Lung (tissue), 12 donors: Measurements from ENCODE around the gene OR51S1. TPM values are rescaled to one million over a fixed set of nuclear protein-coding genes. Genes with fewer than 3 reads are reported as not detected.

Experiments used
- ATAC-seq: fragments of 200-7000 bp; cut with Tn5 transposase; one replicate; pipeline ENCODE4 v1.9.1; 2020; ENCODE audit warnings: moderate number of reproducible peaks; ENCODE audit not compliant: insufficient read depth, low FRiP score
- DNase-seq, 3 donors: peaks; one replicate each; pipeline ENCODE4 v3.0.0-alpha.2; 2013 to 2017
- H3K27ac ChIP-seq, 2 donors: one replicate each; pipeline ENCODE4 v1.5.1; 2013; ENCODE audit warnings: mild to moderate bottlenecking in 2 of 2, moderate library complexity in 2 of 2, control low read depth in 1 of 2, inconsistent platforms in 1 of 2, low read depth in 1 of 2, low read length in 1 of 2
- H3K27me3 ChIP-seq, 3 donors: one replicate each; pipeline ENCODE4 v1.5.1; 2013; ENCODE audit warnings: low read length in 2 of 3; ENCODE audit not compliant: control insufficient read depth in 3 of 3, insufficient read depth in 3 of 3
- H3K36me3 ChIP-seq, 4 donors: one replicate each; pipeline ENCODE4 v1.5.1; 2013; ENCODE audit warnings: low read length in 4 of 4, mild to moderate bottlenecking in 1 of 4, moderate library complexity in 1 of 4; ENCODE audit not compliant: control insufficient read depth in 4 of 4, insufficient read depth in 4 of 4
- H3K4me1 ChIP-seq, 5 donors: one replicate each; pipeline ENCODE4 v1.5.1; 2013; ENCODE audit warnings: low read length in 5 of 5, mild to moderate bottlenecking in 2 of 5, moderate library complexity in 1 of 5; ENCODE audit not compliant: control insufficient read depth in 5 of 5, insufficient read depth in 5 of 5
- H3K4me3 ChIP-seq: one replicate; pipeline ENCODE4 v1.5.1; 2013; ENCODE audit warnings: mild to moderate bottlenecking, control low read depth, moderate library complexity
- H3K9ac ChIP-seq, 2 donors: one replicate each; pipeline ENCODE4 v1.5.1; 2013; ENCODE audit warnings: low read length in 2 of 2, control low read depth in 1 of 2; ENCODE audit not compliant: insufficient read depth in 1 of 2
- H3K9me3 ChIP-seq, 4 donors: one replicate each; pipeline ENCODE4 v1.5.1; 2013; ENCODE audit warnings: low read length in 3 of 4, mild to moderate bottlenecking in 1 of 4, moderate library complexity in 1 of 4; ENCODE audit not compliant: control insufficient read depth in 4 of 4, insufficient read depth in 3 of 4
- CTCF ChIP-seq: IDR thresholded peaks from 2 replicates; pipeline ENCODE4 v1.5.1; 2012; ENCODE audit warnings: mild to moderate bottlenecking; ENCODE audit errors: control extremely low read depth, extremely low read depth
- WGBS, 2 donors: extraction: QIAGEN DNeasy Blood & Tissue Kit; methylation state at CpG; one replicate each; pipeline ENCODE4 v1.1.7; 2013; 5-methylcytosine and 5-hydroxymethylcytosine counted together
- polyA plus RNA-seq, 2 donors: library from polyadenylated mRNA; stranded (reverse); fragments of 200-250 nt; gene quantifications; one replicate each; pipeline ENCODE4 v1.2.1, GENCODE V29; 2013
- total RNA-seq, 2 donors: library from RNA; depleted of rRNA in 1 of 2; stranded (reverse); fragments of >200 nt in 1 of 2; gene quantifications; one replicate each; pipeline ENCODE4 v1.2.1, GENCODE V29; 2014 to 2021
- donor health status: control.
- donor health status: control.
- donor health status: Bipolar disorder and iron deficiency.
- donor health status: healthy.
- donor health status: DM: yes; HTN: yes; CAD: no.

Gene OR51S1
- total and polyA plus RNA-seq, 4 donors = not detected

DNA sequence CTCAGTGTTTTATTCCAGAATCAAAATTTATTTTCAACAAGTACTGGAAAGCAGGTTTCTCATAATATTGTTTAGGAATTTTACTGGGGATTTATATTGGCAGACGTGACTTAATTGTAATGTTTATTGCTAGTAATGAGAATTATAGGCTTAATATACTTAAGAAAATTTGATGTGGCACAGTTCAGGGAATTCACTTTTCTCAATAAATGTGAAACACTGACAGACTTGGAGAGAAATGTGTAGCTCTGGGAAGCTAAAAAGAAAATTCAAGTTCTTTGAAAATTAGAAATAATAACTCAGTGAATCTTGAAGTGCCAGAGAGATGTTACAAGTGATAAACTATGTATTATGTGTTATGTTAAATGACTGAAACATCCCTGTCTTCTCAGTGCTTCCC lies 28.0 kb downstream of the OR51S1 start, which contains the start of gene OR51F2:
Gene OR51F2, plus strand, starts transcription at position 301 of the 400 bp plus-strand sequence. CDS start 101 bp downstream, outside the sequence.
- H3K9me3 ChIP-seq = no peaks in the 10 kb centered on the region
- H3K4me1 ChIP-seq = no peaks in the 10 kb centered on the region
- H3K4me3 ChIP-seq = no peak within 1 kb of the TSS
- no peak within 1 kb of the TSS for H3K27ac ChIP-seq
- no peaks in the 10 kb centered on the region for H3K36me3 ChIP-seq
- H3K9ac ChIP-seq = no peak within 1 kb of the TSS
- no peak for TF ChIP-seq CTCF
- WGBS, 2 donors = 76 to 98% methylated on average over 1 of the region's 1 CpG
- peaks cover 0 to 17% (median 3%) of the 10 kb centered on the region in 3 donors for H3K27me3 ChIP-seq
- ATAC-seq (no peak), DNase-seq (no peak)

GRCh38 chr11:4809246-4809645 lies 39.8 kb downstream of the OR51S1 start:
- Histone ChIP-seq H3K36me3 (no peaks in the 10 kb centered on the region), H3K9me3 (no peaks in the 10 kb centered on the region), H3K27me3 (no peaks in the 10 kb centered on the region), H3K27ac (no peak overlapping the region), H3K4me3 (no peak overlapping the region), H3K9ac (no peak overlapping the region), H3K4me1 (no peaks in the 10 kb centered on the region)
- DNase-seq = no peak
- ATAC-seq = no peak
- WGBS, 2 donors = 89 to 97% methylated on average over 2 of the region's 2 CpGs
- TF ChIP-seq CTCF = no peak

DNA sequence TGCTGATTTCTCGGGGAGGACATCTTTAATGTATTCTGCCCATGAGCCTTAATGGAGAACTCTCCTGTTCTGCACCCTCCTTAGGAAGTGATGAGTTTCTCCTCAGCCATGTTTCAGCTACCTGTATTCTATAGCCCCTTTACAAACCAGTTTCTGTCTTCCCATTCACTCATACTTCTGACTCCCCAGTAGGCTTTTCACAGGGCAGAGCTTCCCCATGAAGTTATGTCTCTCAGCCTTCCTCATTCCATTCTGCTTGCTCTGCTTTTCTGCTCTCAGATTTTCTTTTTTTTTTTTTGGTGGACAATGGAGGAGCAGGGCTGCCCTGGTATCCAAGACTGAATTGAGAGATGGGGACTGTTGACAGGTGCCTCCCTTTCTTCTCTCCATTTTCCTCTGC lies 40.5 kb downstream of the OR51S1 start:
- 88 to 92% methylated on average over 1 of the region's 1 CpG for whole genome bisulfite sequencing, 2 donors

More for the DNA sequence above, 40.5 kb downstream of the OR51S1 start:
- H3K9ac ChIP-seq = no peak overlapping the region
- H3K36me3 ChIP-seq = no peaks in the 10 kb centered on the region
- no peaks in the 10 kb centered on the region for H3K4me1 ChIP-seq
- H3K27ac ChIP-seq = no peak overlapping the region
- H3K4me3 ChIP-seq = no peak overlapping the region
- DNase-seq (no peak), ATAC-seq (no peak)
- peaks cover 0 to 3% (median 0%) of the 10 kb centered on the region in 4 donors for H3K9me3 ChIP-seq
- H3K27me3 ChIP-seq = no peaks in the 10 kb centered on the region
- TF ChIP-seq CTCF = no peak
